ENCODE data around the gene ECI1. TPM values are rescaled to one million over a fixed set of nuclear protein-coding genes. Genes with fewer than 3 reads are reported as not detected.

Gene ECI1
- total RNA-seq, 1 experiment from 2014 or later, result 95.4 TPM

DNA sequence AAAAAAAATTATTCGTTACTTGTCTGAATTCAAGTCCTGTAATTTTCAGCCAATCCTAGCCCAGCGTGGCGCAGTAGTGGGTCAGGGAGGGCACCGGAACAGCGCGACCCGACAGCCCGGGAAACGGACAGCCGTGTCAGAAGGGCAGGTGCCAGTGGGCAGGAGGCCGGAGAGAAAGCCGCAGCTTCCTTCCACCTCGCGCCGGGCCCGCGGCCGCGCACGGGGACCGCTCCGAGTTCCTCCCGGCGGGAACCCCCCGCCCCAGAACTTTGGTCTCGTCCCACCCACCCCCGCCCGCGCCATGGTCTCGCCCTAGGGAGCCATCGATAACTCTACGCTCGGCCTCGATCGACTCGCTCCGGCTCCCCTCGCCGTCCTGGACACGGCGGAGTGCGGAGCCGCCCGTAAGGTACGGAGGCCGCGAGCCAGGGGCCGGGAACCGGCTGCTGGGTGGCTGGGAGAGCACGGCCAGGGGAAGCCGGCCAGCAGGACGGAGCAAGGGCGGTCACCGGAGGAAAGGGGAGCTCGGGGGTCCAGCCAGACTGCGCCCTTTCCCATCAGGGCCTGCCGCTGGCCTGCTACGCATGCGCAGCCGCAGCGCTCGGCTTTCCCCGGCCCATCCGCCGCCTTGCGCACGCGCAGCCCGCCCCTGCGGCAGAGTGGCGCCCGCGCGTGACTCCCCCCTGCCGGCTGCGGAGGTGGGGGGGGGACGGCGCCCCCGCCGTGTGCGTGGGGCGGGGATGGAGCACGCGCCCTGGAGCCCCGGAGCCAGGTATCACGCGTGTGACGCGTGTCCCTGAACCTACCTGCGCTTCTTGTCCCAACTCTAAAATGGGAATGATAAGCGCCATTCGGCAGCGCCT lies 46.1 kb downstream of the ECI1 start, which contains the start of gene MLST8:
TSS of gene MLST8 (plus strand) at position 351 of the 863 bp plus-strand sequence. CDS start 632 bp downstream, outside the sequence.
- H2AK5ac ChIP-seq (ENCODE audit: insufficient read length, low read length), result no peak within 1 kb of the TSS
- H2BK120ac ChIP-seq (ENCODE audit: low read depth, low read length, poor library complexity, severe bottlenecking), result no peak within 1 kb of the TSS
- no CpG with 5 or more reads among the region's 93 CpGs for WGBS (ENCODE audit: extremely low coverage, insufficient read length, low lambda C conversion rate)
- TF ChIP-seq, protein P1, sequence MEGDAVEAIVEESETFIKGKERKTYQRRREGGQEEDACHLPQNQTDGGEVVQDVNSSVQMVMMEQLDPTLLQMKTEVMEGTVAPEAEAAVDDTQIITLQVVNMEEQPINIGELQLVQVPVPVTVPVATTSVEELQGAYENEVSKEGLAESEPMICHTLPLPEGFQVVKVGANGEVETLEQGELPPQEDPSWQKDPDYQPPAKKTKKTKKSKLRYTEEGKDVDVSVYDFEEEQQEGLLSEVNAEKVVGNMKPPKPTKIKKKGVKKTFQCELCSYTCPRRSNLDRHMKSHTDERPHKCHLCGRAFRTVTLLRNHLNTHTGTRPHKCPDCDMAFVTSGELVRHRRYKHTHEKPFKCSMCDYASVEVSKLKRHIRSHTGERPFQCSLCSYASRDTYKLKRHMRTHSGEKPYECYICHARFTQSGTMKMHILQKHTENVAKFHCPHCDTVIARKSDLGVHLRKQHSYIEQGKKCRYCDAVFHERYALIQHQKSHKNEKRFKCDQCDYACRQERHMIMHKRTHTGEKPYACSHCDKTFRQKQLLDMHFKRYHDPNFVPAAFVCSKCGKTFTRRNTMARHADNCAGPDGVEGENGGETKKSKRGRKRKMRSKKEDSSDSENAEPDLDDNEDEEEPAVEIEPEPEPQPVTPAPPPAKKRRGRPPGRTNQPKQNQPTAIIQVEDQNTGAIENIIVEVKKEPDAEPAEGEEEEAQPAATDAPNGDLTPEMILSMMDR (conservative IDR thresholded peaks at IDR 0.05), result 0 out of 3 replicates have a peak, but pooled peaks have one; percentile 21
- no peak within 1 kb of the TSS for H4K8ac ChIP-seq (replicated peaks; ENCODE audit: insufficient read length, low read depth, low read length)
- no peaks in the 10 kb centered on the region for H3K79me2 ChIP-seq (ENCODE audit: insufficient read depth, low read length)
- Mint-ChIP-seq H3K9me3 (peaks cover 0 to 9% of the 10 kb centered on the region in 2 experiments; a peak in 1 of 5 replicates), H3K4me1 (peaks cover 6 to 9% of the 10 kb centered on the region in 2 experiments), H3K36me3 (ENCODE audit: insufficient read depth in 1 of 3, low read depth in 3 of 3) (peaks cover 7 to 28% (median 28%) of the 10 kb centered on the region in 3 experiments; a peak in 6 of 7 replicates), H3K27ac (peak within 1 kb of the TSS in 1 of 3 experiments; percentile 65; a peak in 2 of 7 replicates), H3K4me3 (peak within 1 kb of the TSS; percentile 76 to 84), H3K27me3 (ENCODE audit: low read depth) (peaks cover 31% of the 10 kb centered on the region)
- peaks cover 12% of the 10 kb centered on the region for H3K23me2 ChIP-seq (ENCODE audit: insufficient read length, low read depth, low read length, poor library complexity, severe bottlenecking)
- H3K9ac ChIP-seq (ENCODE audit: extremely low read depth, insufficient read length, low read length), result peak within 1 kb of the TSS; percentile 88
- H3K9me3 ChIP-seq (ENCODE audit: control insufficient read depth, low read depth, low read length), result no peaks in the 10 kb centered on the region
- no peak within 1 kb of the TSS for H2BK15ac ChIP-seq (ENCODE audit: low read depth, low read length)
- H3K14ac ChIP-seq (ENCODE audit: insufficient read depth, low read length), result peak within 1 kb of the TSS; percentile 97
- no peak within 1 kb of the TSS for H2AFZ ChIP-seq (ENCODE audit: low read length)
- no peak within 1 kb of the TSS for H4K5ac ChIP-seq (ENCODE audit: insufficient read length, low read depth, low read length)
- H3K18ac ChIP-seq (ENCODE audit: insufficient read length, low read depth, low read length), result peak within 1 kb of the TSS; percentile 96
- H2BK12ac ChIP-seq (ENCODE audit: insufficient read length, low read depth, low read length), result no peak within 1 kb of the TSS
- no peak within 1 kb of the TSS for H4K91ac ChIP-seq (ENCODE audit: insufficient read length, low read depth, low read length)
- H3K4ac ChIP-seq (ENCODE audit: low read depth, low read length), result no peak within 1 kb of the TSS
- no peak within 1 kb of the TSS for H3K23ac ChIP-seq (ENCODE audit: insufficient read length, low read depth, low read length)
- no peaks in the 10 kb centered on the region for H4K20me1 ChIP-seq (ENCODE audit: control insufficient read depth, insufficient read depth, insufficient read length)
- H2BK5ac ChIP-seq (ENCODE audit: insufficient read length, low read length), result no peak within 1 kb of the TSS
- H3K79me1 ChIP-seq (ENCODE audit: insufficient read depth, low read depth, low read length, poor library complexity, severe bottlenecking), result no peaks in the 10 kb centered on the region
- no peak within 1 kb of the TSS for H2BK20ac ChIP-seq (ENCODE audit: low read depth, low read length, poor library complexity, severe bottlenecking)
- peak within 1 kb of the TSS; percentile 80 for H3K4me2 ChIP-seq (ENCODE audit: insufficient read depth, insufficient read length, low read length)
- no peaks in the 10 kb centered on the region; the same call in 1 of the 2 replicates for H3K4me1 ChIP-seq (ENCODE audit: insufficient read depth, low read length)
- no peaks in the 10 kb centered on the region for H3K27me3 ChIP-seq (ENCODE audit: insufficient read depth, low read length)
- no peak within 1 kb of the TSS for H3K27ac ChIP-seq (ENCODE audit: insufficient read length, low read depth, low read length)
- DNase-seq, result peak; percentile 79
- no peak within 1 kb of the TSS for H3K56ac ChIP-seq (ENCODE audit: insufficient read length, low read depth, low read length)
- no peak within 1 kb of the TSS for H3T11ph ChIP-seq (ENCODE audit: low read length)
